Astrocyte (in vitro differentiated cells and primary cell): ENCODE measurements around the gene TOB1.

Source experiments
- EZH2 ChIP-seq: IDR thresholded peaks from 2 replicates; pipeline ENCODE4 v1.6.1; 2012; ENCODE audit warnings: mild to moderate bottlenecking, low read length, inconsistent platforms; ENCODE audit not compliant: insufficient read depth
- TF ChIP-seq, protein P1 (sequence below): IDR thresholded peaks from 2 replicates; pipeline ENCODE4 v1.5.1; 2011; ENCODE audit warnings: low read depth, mild to moderate bottlenecking, inconsistent platforms, low read length, moderate library complexity; ENCODE audit not compliant: insufficient read depth

DNA sequence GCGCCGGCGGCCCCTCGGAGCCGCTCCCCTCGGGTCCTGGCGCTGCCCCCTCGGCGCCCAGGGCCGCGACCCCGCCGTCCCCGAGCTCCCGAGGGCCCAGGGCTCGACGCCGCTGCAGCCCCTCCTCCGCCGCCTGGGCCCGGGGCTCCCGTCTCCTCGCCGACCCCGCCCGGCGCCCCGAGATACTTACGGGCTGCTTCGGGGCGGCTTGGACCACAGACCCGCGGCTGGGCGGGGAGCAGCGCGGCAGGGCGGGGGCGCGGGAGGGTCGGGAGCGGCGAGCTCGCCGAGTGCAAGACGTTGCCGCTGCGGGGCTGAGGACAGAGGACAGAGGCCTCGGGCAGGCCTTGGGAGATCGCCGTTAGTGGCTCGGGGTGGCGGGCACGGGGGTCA lies 290 bp downstream of the TOB1 start:
- no peak for TF ChIP-seq EZH2
- TF ChIP-seq, protein P1, sequence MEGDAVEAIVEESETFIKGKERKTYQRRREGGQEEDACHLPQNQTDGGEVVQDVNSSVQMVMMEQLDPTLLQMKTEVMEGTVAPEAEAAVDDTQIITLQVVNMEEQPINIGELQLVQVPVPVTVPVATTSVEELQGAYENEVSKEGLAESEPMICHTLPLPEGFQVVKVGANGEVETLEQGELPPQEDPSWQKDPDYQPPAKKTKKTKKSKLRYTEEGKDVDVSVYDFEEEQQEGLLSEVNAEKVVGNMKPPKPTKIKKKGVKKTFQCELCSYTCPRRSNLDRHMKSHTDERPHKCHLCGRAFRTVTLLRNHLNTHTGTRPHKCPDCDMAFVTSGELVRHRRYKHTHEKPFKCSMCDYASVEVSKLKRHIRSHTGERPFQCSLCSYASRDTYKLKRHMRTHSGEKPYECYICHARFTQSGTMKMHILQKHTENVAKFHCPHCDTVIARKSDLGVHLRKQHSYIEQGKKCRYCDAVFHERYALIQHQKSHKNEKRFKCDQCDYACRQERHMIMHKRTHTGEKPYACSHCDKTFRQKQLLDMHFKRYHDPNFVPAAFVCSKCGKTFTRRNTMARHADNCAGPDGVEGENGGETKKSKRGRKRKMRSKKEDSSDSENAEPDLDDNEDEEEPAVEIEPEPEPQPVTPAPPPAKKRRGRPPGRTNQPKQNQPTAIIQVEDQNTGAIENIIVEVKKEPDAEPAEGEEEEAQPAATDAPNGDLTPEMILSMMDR = no peak
